ENCODE results near the gene TM7SF2. TPM values are rescaled to one million over a fixed set of nuclear protein-coding genes. Genes with fewer than 3 reads are reported as not detected.

The TM7SF2 gene
- total RNA-seq: 50.1 TPM
- long read RNA-seq, transcript TM7SF2-217 (8 exons, 2,094 nt): minor isoform, 8 of 137 reads
- long read RNA-seq, transcript TM7SF2-201 (10 exons, 1,722 nt): major isoform, 89 of 137 reads
- long read RNA-seq, transcript TM7SF2-202 (9 exons, 1,490 nt): minor isoform, 5 of 137 reads
- long read RNA-seq, partial matches to known transcripts: 13 of 137 reads
- long read RNA-seq, other reads (novel, unspliced or antisense): 19 of 137 reads

GRCh38 chr11:65111744-65112545, at the start of gene TM7SF2:
TSS of gene TM7SF2 (plus strand) at chr11:65111872. CDS start at chr11:65112016, 144 bp downstream.
- DNase-seq (ENCODE audit: low spot score): peak; percentile 98
- intact Hi-C loops (cut with DNase I): no loop called here

GRCh38 chr11:65063532-65063931, 48.1 kb upstream of the TM7SF2 start:
- intact Hi-C loops (cut with DNase I): no loop called here
- no peak for DNase-seq (ENCODE audit: low spot score)

- intact Hi-C loops (cut with DNase I): no loop called here
- DNase-seq (ENCODE audit: low spot score): no peak
Observed at GRCh38 chr11:65064847-65065240, 46.8 kb upstream of the TM7SF2 start.

GRCh38 chr11:65065851-65066250, 45.8 kb upstream of the TM7SF2 start:
- DNase-seq (ENCODE audit: low spot score): no peak
- intact Hi-C loops (cut with DNase I): no loop called here

GRCh38 chr11:65066315-65066714, 45.4 kb upstream of the TM7SF2 start:
- no peak for DNase-seq (ENCODE audit: low spot score)
- intact Hi-C loops (cut with DNase I): no loop called here

- intact Hi-C loops (cut with DNase I): no loop called here
- DNase-seq (ENCODE audit: low spot score): no peak
Observed at GRCh38 chr11:65066805-65067291, 44.8 kb upstream of the TM7SF2 start.

- DNase-seq (ENCODE audit: low spot score): no peak
- intact Hi-C loops (cut with DNase I): no loop called here
Observed at GRCh38 chr11:65067446-65067845, 44.2 kb upstream of the TM7SF2 start.

- DNase-seq (ENCODE audit: low spot score): no peak
Observed at GRCh38 chr11:65069217-65069616, 42.5 kb upstream of the TM7SF2 start.

GRCh38 chr11:65071907-65072630, 39.6 kb upstream of the TM7SF2 start:
- no peak for DNase-seq (ENCODE audit: low spot score)
- intact Hi-C loops (cut with DNase I): loop anchor here (10.0 kb wide), 1 partner anchor 227 kb away; the partner anchor contains the start of gene CDC42BPG

More at GRCh38 chr11:65069217-65069616, 42.5 kb upstream of the TM7SF2 start:
- intact Hi-C loops (cut with DNase I): no loop called here

GRCh38 chr11:65072631-65072966, 39.1 kb upstream of the TM7SF2 start:
- no peak for DNase-seq (ENCODE audit: low spot score)
- intact Hi-C loops (cut with DNase I): loop anchor here (10.0 kb wide), 1 partner anchor 228 kb away; the partner anchor contains the start of gene CDC42BPG

- intact Hi-C loops (cut with DNase I): loop anchor here (10.0 kb wide), 1 partner anchor 233 kb away; the partner anchor contains the start of gene CDC42BPG
- DNase-seq (ENCODE audit: low spot score): no peak
Observed at GRCh38 chr11:65077451-65077850, 34.2 kb upstream of the TM7SF2 start.

- no peak for DNase-seq (ENCODE audit: low spot score)
- intact Hi-C loops (cut with DNase I): loop anchor here (10.0 kb wide), 1 partner anchor 233 kb away; the partner anchor contains the start of gene CDC42BPG
Observed at GRCh38 chr11:65078151-65078550, 33.5 kb upstream of the TM7SF2 start.

- intact Hi-C loops (cut with DNase I): loop anchor here (10.0 kb wide), 1 partner anchor 234 kb away; the partner anchor contains the start of gene CDC42BPG
Observed at GRCh38 chr11:65078786-65079342, 32.8 kb upstream of the TM7SF2 start.

GRCh38 chr11:65083134-65083833, 28.4 kb upstream of the TM7SF2 start:
- intact Hi-C loops (cut with DNase I): loop anchor here (5.0 kb wide), 1 partner anchor 56 kb away; the partner anchor contains the start of gene SNX15

More at GRCh38 chr11:65078786-65079342, 32.8 kb upstream of the TM7SF2 start:
- DNase-seq (ENCODE audit: low spot score): no peak

GRCh38 chr11:65083834-65084597, 27.7 kb upstream of the TM7SF2 start, which contains the start of the genes CDCA5 and ZFPL1:
TSS of gene CDCA5 (minus strand) at chr11:65084040. CDS start at chr11:65083978, 62 bp downstream.
TSS of gene ZFPL1 (plus strand) at chr11:65084222. CDS start at chr11:65084699, 477 bp downstream.
- intact Hi-C loops (cut with DNase I): loop anchor here (1.0 to 5.0 kb wide), 3 partner anchors 12 to 57 kb away; partner anchors contain the start of genes SNX15, VPS51 and ZNHIT2
- DNase-seq (ENCODE audit: low spot score): peak; percentile 98

More at GRCh38 chr11:65083134-65083833, 28.4 kb upstream of the TM7SF2 start:
- DNase-seq (ENCODE audit: low spot score): no peak

- no peak for DNase-seq (ENCODE audit: low spot score)
- intact Hi-C loops (cut with DNase I): loop anchor here (1.0 to 5.0 kb wide), 3 partner anchors 12 to 57 kb away; partner anchors contain the start of genes SNX15, VPS51 and ZNHIT2
Observed at GRCh38 chr11:65084598-65085375, 26.9 kb upstream of the TM7SF2 start.

GRCh38 chr11:65085446-65085845, 26.2 kb upstream of the TM7SF2 start:
- intact Hi-C loops (cut with DNase I): loop anchor here (2.0 kb wide), 1 partner anchor 31 kb away; the partner anchor contains the start of gene ZNHIT2
- no peak for DNase-seq (ENCODE audit: low spot score)

Data from cardiac septum (tissue), 1 donor.